Progenitor cell of endocrine pancreas (in vitro differentiated cells): Measurements from ENCODE around the gene FOXK1. TPM values are rescaled to one million over a fixed set of nuclear protein-coding genes. Genes with fewer than 3 reads are reported as not detected.

Experiments used
- DNase-seq: peaks from one replicate; pipeline ENCODE4 v3.0.0; 2021; ENCODE audit warnings: low spot score; ENCODE audit not compliant: unreplicated experiment
- H3K27ac Mint-ChIP-seq: 2 replicates; pipeline ENCODE4 v1.8.0; 2021; ENCODE audit warnings: mild to moderate bottlenecking, moderate library complexity, mixed read lengths
- H3K27me3 Mint-ChIP-seq: 2 replicates; pipeline ENCODE4 v1.8.0; 2021; ENCODE audit warnings: mixed read lengths
- H3K36me3 Mint-ChIP-seq: 2 replicates; pipeline ENCODE4 v1.8.0; 2022; ENCODE audit warnings: mixed read lengths; ENCODE audit not compliant: insufficient read depth
- H3K4me1 Mint-ChIP-seq: 2 replicates; pipeline ENCODE4 v1.8.0; 2021; ENCODE audit warnings: low read depth, mixed read lengths
- H3K4me3 Mint-ChIP-seq: 2 replicates; pipeline ENCODE4 v1.8.0; 2021; ENCODE audit warnings: low read depth, mild to moderate bottlenecking, moderate library complexity, mixed read lengths
- H3K9me3 Mint-ChIP-seq: 2 replicates; pipeline ENCODE4 v1.8.0; 2021; ENCODE audit warnings: low read depth, mixed read lengths
- long read RNA-seq: library from polyadenylated mRNA; unstranded; transcript quantifications from one replicate; pipeline ENCODE4 v2.0.0, GENCODE V29; 2020
- total RNA-seq: library from RNA; stranded (reverse); gene quantifications from 2 replicates; pipeline ENCODE4 v1.2.1, GENCODE V29; 2021
- TF ChIP-seq, protein P1 (sequence below): fragments of 200-600 bp; sonication (generic); IDR thresholded peaks from one replicate; pipeline ENCODE4 v1.5.0; 2021; ENCODE audit warnings: antibody characterized with exemption, mild to moderate bottlenecking; ENCODE audit not compliant: unreplicated experiment

The FOXK1 gene
- 47.6 and 47.8 TPM in 2 replicates for total RNA-seq
- long read RNA-seq, partial matches to known transcripts = 0 of 5 reads
- long read RNA-seq, other reads (novel, unspliced or antisense) = 5 of 5 reads

DNA sequence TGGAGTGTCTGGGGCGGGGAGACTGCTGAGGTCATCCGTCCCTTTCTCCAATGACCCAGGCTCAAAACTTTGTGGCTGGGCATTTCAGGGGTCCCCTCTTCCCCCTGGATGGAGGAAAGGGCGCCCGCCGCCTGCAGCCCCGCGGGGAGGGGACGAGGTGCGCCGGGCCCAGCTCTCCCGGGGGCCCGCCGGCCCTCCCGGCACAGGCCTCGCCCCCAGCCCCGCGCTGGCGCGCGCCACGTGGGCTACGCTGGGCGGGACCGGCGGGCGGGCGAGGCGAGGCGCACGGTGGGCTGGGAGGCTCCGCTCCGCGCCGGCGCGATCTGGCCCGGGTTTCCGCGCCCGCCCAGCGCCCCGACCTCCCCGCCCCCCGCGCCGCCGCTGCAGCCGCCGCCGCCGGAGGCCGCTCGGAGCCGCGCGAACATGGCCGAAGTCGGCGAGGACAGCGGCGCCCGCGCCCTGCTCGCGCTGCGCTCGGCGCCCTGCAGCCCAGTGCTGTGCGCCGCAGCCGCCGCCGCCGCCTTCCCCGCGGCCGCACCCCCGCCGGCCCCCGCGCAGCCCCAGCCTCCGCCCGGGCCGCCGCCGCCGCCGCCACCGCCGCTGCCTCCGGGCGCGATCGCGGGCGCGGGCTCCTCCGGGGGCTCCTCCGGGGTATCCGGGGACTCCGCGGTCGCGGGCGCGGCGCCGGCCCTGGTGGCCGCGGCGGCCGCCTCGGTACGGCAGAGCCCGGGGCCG is at the start of gene FOXK1:
Gene FOXK1 (plus strand): TSS at position 410 of the 735 bp plus-strand sequence. CDS start 14 bp downstream, at position 424.
- Mint-ChIP-seq H3K4me1 (peaks cover 15% of the 10 kb centered on the region), H3K27me3 (peaks cover 6% of the 10 kb centered on the region), H3K27ac (peak within 1 kb of the TSS; percentile 82), H3K36me3 (peaks cover 2% of the 10 kb centered on the region), H3K9me3 (peaks cover 2% of the 10 kb centered on the region), H3K4me3 (peak within 1 kb of the TSS; percentile 82)
- peak; percentile 61 for DNase-seq
- TF ChIP-seq, protein P1, sequence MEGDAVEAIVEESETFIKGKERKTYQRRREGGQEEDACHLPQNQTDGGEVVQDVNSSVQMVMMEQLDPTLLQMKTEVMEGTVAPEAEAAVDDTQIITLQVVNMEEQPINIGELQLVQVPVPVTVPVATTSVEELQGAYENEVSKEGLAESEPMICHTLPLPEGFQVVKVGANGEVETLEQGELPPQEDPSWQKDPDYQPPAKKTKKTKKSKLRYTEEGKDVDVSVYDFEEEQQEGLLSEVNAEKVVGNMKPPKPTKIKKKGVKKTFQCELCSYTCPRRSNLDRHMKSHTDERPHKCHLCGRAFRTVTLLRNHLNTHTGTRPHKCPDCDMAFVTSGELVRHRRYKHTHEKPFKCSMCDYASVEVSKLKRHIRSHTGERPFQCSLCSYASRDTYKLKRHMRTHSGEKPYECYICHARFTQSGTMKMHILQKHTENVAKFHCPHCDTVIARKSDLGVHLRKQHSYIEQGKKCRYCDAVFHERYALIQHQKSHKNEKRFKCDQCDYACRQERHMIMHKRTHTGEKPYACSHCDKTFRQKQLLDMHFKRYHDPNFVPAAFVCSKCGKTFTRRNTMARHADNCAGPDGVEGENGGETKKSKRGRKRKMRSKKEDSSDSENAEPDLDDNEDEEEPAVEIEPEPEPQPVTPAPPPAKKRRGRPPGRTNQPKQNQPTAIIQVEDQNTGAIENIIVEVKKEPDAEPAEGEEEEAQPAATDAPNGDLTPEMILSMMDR = no peak

DNA sequence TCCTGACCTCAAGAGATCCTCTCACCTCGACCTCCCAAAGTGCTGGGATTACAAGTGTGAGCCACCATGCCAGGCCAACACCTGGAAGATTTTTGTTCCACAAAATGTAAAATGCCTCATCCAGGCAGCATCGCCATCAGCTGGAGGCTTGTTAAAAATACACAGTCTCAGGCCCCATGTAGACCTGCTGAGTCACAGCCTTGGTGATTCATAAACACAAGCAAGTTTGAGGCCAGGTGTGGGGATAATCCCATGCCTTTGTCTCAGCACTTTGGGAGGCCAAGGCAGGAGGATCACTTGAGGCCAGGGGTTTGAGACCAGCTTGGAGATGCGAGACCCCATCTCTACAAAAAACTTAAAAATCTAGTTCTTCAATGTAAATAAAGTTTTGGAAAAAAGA is 49.1 kb upstream of the FOXK1 start:
- H3K36me3 Mint-ChIP-seq = no peaks in the 10 kb centered on the region
- H3K4me3 Mint-ChIP-seq = no peak overlapping the region
- peaks cover 4% of the 10 kb centered on the region for H3K4me1 Mint-ChIP-seq
- no peak overlapping the region for H3K27ac Mint-ChIP-seq
- no peaks in the 10 kb centered on the region for H3K9me3 Mint-ChIP-seq
- TF ChIP-seq, protein P1 = no peak
- H3K27me3 Mint-ChIP-seq = peaks cover 13% of the 10 kb centered on the region
- no peak for DNase-seq

DNA sequence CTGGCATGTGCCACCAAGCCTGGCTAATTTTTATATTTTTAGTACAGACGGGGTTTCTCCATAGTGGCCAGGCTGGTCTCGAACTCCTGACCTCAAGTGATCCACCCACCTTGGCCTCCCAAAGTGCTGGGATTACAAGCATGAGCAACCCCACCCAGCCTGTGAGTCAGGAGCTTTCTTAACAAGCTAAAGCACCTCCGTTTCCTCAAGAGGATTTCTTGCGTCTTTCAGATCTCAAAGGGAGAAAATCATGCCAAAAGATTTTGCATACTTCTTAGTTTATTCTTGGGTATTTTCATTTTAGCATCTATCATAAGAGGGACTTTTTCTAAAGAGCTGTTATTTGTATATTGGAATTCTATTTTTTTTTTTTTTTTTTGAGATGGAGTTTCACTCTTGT is 47.9 kb upstream of the FOXK1 start:
- H3K36me3 Mint-ChIP-seq = no peaks in the 10 kb centered on the region
- TF ChIP-seq, protein P1 = no peak
- no peak for DNase-seq
- H3K9me3 Mint-ChIP-seq = no peaks in the 10 kb centered on the region
- H3K27me3 Mint-ChIP-seq = peaks cover 13% of the 10 kb centered on the region
- H3K27ac Mint-ChIP-seq = no peak overlapping the region
- no peak overlapping the region for H3K4me3 Mint-ChIP-seq
- peaks cover 4% of the 10 kb centered on the region for H3K4me1 Mint-ChIP-seq

DNA sequence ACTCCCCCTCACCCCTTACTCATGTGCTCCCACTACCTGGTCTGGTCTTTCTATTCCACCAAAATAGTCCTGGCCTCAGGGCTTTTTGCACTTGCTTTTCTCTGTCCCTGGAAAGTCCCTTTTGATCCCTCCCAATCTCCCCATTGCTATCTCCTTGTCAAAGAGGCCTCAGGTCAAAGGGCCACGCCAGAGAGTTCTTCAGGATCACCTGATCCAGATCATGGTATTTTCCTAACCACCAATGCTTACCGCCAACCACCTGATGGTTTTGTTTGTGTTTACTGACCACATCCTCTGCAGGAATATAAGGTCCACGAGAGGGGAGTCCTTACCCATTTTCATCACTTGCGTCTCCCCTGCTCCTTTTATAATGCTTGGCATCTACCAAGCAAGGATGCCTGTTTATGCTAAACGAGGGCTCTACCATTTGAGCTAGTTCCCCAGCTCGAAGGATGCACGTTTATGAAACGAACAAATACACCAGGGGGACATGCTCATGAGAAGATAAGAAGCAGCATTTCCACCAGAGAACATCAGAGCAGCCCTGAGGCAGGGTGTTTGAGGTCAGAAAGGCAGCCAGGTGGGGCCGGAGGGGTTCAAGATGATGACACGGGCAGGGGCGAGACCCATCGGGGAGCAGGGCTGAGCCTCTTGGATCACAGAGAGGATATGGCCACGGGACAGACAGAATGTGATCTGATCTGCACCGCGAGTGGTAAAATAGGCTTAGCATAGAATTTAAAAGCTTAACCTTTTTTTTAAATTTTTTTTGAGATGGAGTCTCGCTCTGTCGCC is 43.1 kb upstream of the FOXK1 start:
- Mint-ChIP-seq H3K36me3 (peaks cover 3% of the 10 kb centered on the region), H3K27ac (no peak overlapping the region), H3K4me1 (peaks cover 1% of the 10 kb centered on the region), H3K4me3 (no peak overlapping the region), H3K27me3 (no peaks in the 10 kb centered on the region), H3K9me3 (peaks cover 6% of the 10 kb centered on the region)
- TF ChIP-seq, protein P1 = no peak
- DNase-seq = no peak

DNA sequence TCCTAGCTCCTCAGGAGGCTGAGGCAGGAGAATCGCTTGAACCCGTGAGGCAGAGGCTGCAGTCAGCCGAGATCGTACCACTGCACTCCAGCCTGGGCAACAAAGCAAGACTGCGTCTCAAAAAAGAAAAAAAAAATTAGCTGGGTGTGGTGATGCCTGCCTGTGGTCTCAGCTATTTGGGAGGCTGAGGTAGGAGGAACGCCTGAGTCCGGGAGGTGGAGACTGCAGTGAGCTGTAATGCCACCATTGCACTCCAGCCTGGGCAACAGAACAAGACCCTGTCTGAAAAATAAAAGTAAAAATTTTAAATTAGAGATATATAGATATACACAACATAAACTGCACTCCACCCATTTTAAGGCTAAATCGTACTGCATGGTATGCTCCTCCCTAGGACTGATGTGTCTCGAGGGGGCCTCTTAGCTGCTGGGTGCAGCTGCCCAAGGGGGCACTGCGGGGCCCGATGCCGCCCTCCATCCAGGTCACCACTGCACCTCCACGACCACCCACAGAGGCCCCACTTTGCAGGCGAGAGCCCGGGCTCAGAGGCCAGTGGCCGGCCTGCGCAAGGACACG is 40.9 kb upstream of the FOXK1 start:
- Mint-ChIP-seq H3K27me3 (no peaks in the 10 kb centered on the region), H3K27ac (no peak overlapping the region), H3K36me3 (peaks cover 3% of the 10 kb centered on the region), H3K4me1 (peaks cover 1% of the 10 kb centered on the region), H3K9me3 (peaks cover 6% of the 10 kb centered on the region), H3K4me3 (peak overlapping the region; percentile 55)
- DNase-seq = no peak
- TF ChIP-seq, protein P1 = peak; percentile 21
